Heart left ventricle (tissue), 16 donors: ENCODE measurements around the gene XPOT. TPM values are rescaled to one million over a fixed set of nuclear protein-coding genes. Genes with fewer than 3 reads are reported as not detected.

Experiments used
- ATAC-seq, 4 donors: fragments of 200-7000 bp; cut with Tn5 transposase; one replicate each; pipeline ENCODE4 v1.9.1; 2020 to 2022; ENCODE audit warnings: moderate library complexity in 4 of 4, mild to moderate bottlenecking in 3 of 4, moderate number of reproducible peaks in 1 of 4
- DNase-seq, 5 donors: peaks; one replicate each; pipeline ENCODE4 v3.0.0-alpha.2; 2020
- H3K27ac ChIP-seq, 12 donors: fragments of 200-600 bp; sonication (generic) in 4 of 12; one replicate each; pipeline versions ENCODE4 v1.5.0 to v1.8.0; 2016 to 2022; ENCODE audit warnings: mild to moderate bottlenecking in 2 of 12
- H3K27me3 ChIP-seq, 9 donors: fragments of 200-600 bp; sonication (generic) in 2 of 9; one replicate each; pipeline versions ENCODE4 v1.5.1 to v1.8.0; 2016 to 2022; ENCODE audit warnings: mild to moderate bottlenecking in 3 of 9
- H3K36me3 ChIP-seq, 9 donors: fragments of 200-600 bp; sonication (generic) in 2 of 9; one replicate each; pipeline versions ENCODE4 v1.5.0 to v1.8.0; 2018 to 2022; ENCODE audit warnings: mild to moderate bottlenecking in 2 of 9
- H3K4me1 ChIP-seq, 12 donors: fragments of 200-600 bp; sonication (generic) in 4 of 12; one replicate each; pipeline versions ENCODE4 v1.5.0 to v1.8.0; 2016 to 2022; ENCODE audit warnings: mild to moderate bottlenecking in 3 of 12
- H3K4me3 ChIP-seq, 12 donors: fragments of 200-600 bp; sonication (generic) in 4 of 12; one replicate each; pipeline versions ENCODE4 v1.5.0 to v1.8.0; 2017 to 2022; ENCODE audit warnings: mild to moderate bottlenecking in 9 of 12, moderate library complexity in 4 of 12
- H3K9me3 ChIP-seq, 12 donors: fragments of 200-600 bp; sonication (generic) in 4 of 12; one replicate each; pipeline versions ENCODE4 v1.5.0 to v1.8.0; 2016 to 2022; ENCODE audit warnings: mild to moderate bottlenecking in 1 of 12
- POLR2A ChIP-seq, 2 donors: fragments of 450-650 bp; IDR thresholded peaks; one replicate each; pipeline ENCODE4 v1.6.1; 2017; ENCODE audit warnings: antibody characterized with exemption in 2 of 2, mild to moderate bottlenecking in 2 of 2, moderate library complexity in 2 of 2
- WGBS, 4 donors: extraction: QIAGEN DNeasy Blood & Tissue Kit in 2 of 4; methylation state at CpG; one replicate each; pipeline versions ENCODE4 v1.1.5 to v1.1.7; 2013 to 2018; 5-methylcytosine and 5-hydroxymethylcytosine counted together
- intact Hi-C, 10 donors: fragments of 100-400 bp; cut with DNase I; formaldehyde crosslinking; loops; one replicate each; pipeline versions ENCODE4 v1.11.1 to v1.14.2; 2022
- polyA plus RNA-seq, 2 donors: library from polyadenylated mRNA; stranded (reverse); fragments of 200-250 nt; gene quantifications; one replicate each; pipeline ENCODE4 v1.2.3, GENCODE V29; 2013
- total RNA-seq, 9 donors: library from RNA; depleted of rRNA in 2 of 9; stranded (reverse); fragments of >200 nt in 2 of 9; fragmentation: NEBNext Ultra II Directional in 3 of 9; extraction: Animal tissue kit (Norgen Biotek cat#: 25700) in 3 of 9; gene quantifications; one replicate each; pipeline versions ENCODE4 v1.1.0 to v1.2.4, GENCODE V29; 2016 to 2023
- TF ChIP-seq, protein P1 (sequence below), 12 donors: fragments of 200-600 bp; sonication (generic) in 4 of 12; IDR thresholded peaks; one replicate each; pipeline versions ENCODE4 v1.5.0 to v1.8.0; 2018 to 2022; ENCODE audit warnings: antibody characterized with exemption in 12 of 12, mild to moderate bottlenecking in 5 of 12
- donor health status: ischemic (EF 13 %, LVEDD 7.1; RV severe dilation, severe dysfunction).
- donor health status: healthy with polysubstance abuse.
- donor health status: DM: no; HTN: yes; CAD: no.
- donor health status: DM: no; HTN: no; CAD: no.
- donor health status: ischemic (EF 25% LVEDD 6.9; RV normal size, moderate dysfunction).
- donor health status: ischemic (EF 25% LVEDD 5.7; RV mildly dilated, moderate dysfunction).
- donor health status: healthy.
- donor health status: DM: yes; HTN: yes; CAD: no.
- donor health status: ischemic (EF 35%, LVEDD 5.7; RV mildly dilated, moderate dysfunction).
- donor health status: nonischemic (EF 11% LVEDD 7.7; RV severe dilation, severe dysfunction).
- donor health status: DM: yes; HTN: yes; CAD: no.
- donor health status: PGD.
- donor health status: ischemic (EF 29% LVEDD 5.4; RV normal size, mild dysfunction).
- donor health status: nonischemic (EF 23%, LVEDD 6.1; RV moderate dilation, normal function).

Gene XPOT
- total and polyA plus RNA-seq, 11 donors: 6.3 to 37.6 (median 22.0) TPM

DNA sequence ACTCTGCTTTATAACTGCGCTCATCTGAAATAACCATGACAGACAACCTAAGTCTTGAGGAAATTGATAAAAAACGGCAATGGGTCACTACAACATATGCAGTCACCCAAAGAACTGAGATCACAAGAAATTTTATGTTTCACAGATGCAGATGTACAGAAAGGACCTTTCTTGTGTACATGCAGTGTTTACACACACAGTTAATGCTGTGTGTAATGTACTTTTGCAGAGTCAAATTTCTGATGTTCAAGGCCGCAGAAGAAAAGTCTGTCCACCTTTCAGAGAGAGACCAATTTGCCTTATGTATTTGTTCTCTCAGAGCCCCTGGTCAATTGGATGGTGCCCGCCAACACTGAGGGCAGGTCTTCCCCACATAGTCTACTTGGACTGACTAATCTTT lies 24.8 kb downstream of the XPOT start:
- H3K9me3 ChIP-seq: no peaks in the 10 kb centered on the region
- no peaks in the 10 kb centered on the region for H3K4me1 ChIP-seq
- peaks cover 0 to 100% (median 97%) of the 10 kb centered on the region in 9 donors for H3K36me3 ChIP-seq
- no peak for ATAC-seq
- no peak for DNase-seq
- intact Hi-C loops: loop anchor here in 2 of 10 donors (10.0 kb wide), 2 partner anchors 56 to 66 kb away; no protein-coding TSS in a partner anchor
- H3K27ac ChIP-seq: no peak overlapping the region
- H3K27me3 ChIP-seq: no peaks in the 10 kb centered on the region
- 88 to 96% (median 94%) methylated on average over 4 of the region's 4 CpGs for WGBS, 4 donors
- TF ChIP-seq, protein P1, sequence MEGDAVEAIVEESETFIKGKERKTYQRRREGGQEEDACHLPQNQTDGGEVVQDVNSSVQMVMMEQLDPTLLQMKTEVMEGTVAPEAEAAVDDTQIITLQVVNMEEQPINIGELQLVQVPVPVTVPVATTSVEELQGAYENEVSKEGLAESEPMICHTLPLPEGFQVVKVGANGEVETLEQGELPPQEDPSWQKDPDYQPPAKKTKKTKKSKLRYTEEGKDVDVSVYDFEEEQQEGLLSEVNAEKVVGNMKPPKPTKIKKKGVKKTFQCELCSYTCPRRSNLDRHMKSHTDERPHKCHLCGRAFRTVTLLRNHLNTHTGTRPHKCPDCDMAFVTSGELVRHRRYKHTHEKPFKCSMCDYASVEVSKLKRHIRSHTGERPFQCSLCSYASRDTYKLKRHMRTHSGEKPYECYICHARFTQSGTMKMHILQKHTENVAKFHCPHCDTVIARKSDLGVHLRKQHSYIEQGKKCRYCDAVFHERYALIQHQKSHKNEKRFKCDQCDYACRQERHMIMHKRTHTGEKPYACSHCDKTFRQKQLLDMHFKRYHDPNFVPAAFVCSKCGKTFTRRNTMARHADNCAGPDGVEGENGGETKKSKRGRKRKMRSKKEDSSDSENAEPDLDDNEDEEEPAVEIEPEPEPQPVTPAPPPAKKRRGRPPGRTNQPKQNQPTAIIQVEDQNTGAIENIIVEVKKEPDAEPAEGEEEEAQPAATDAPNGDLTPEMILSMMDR (IDR thresholded peaks at IDR 0.05): no peak
- TF ChIP-seq POLR2A (IDR thresholded peaks at IDR 0.05): no peak
- H3K4me3 ChIP-seq: no peak overlapping the region

DNA sequence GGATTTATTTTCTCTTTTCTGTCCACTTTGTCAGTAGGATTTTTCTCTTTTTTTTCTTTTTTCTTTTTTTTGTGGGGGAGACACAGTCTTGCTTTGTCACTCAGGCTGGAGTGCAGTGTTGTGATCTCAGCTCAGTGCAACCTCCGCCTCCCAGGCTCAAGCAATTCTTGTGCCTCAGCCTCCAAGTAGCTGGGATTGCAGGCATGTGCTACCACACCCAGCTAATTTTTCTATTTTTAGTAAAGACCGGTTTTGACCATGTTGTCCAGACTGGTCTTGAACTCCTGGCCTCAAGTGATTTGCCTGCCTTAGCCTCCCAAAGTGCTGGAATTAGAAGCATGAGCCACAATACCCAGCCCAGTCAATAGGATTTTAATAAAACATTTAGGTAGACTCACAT lies 26.7 kb downstream of the XPOT start:
- 56 to 73% (median 67%) methylated on average over 2 of the region's 2 CpGs for WGBS, 4 donors
- peaks cover 0 to 100% (median 97%) of the 10 kb centered on the region in 9 donors for H3K36me3 ChIP-seq
- no peaks in the 10 kb centered on the region for H3K27me3 ChIP-seq
- DNase-seq: no peak
- intact Hi-C loops: no loop called here
- TF ChIP-seq, protein P1 (IDR thresholded peaks at IDR 0.05): no peak
- TF ChIP-seq POLR2A (IDR thresholded peaks at IDR 0.05): no peak
- H3K9me3 ChIP-seq: no peaks in the 10 kb centered on the region
- H3K4me1 ChIP-seq: no peaks in the 10 kb centered on the region
- no peak overlapping the region for H3K4me3 ChIP-seq
- ATAC-seq: no peak
- no peak overlapping the region for H3K27ac ChIP-seq

GRCh38 chr12:64431791-64432190 lies 27.6 kb downstream of the XPOT start:
- no peak for TF ChIP-seq POLR2A (IDR thresholded peaks at IDR 0.05)
- TF ChIP-seq, protein P1 (IDR thresholded peaks at IDR 0.05): no peak
- ATAC-seq (no peak), DNase-seq (no peak)
- intact Hi-C loops: no loop called here
- H3K27me3 ChIP-seq: no peaks in the 10 kb centered on the region
- H3K9me3 ChIP-seq: no peaks in the 10 kb centered on the region
- no peaks in the 10 kb centered on the region for H3K4me1 ChIP-seq
- H3K27ac ChIP-seq: no peak overlapping the region
- 92 to 98% (median 95%) methylated on average over 4 of the region's 4 CpGs for WGBS, 4 donors
- H3K36me3 ChIP-seq: peaks cover 0 to 100% (median 97%) of the 10 kb centered on the region in 9 donors
- H3K4me3 ChIP-seq: no peak overlapping the region

- TF ChIP-seq, protein P1 (IDR thresholded peaks at IDR 0.05): no peak
- TF ChIP-seq POLR2A (IDR thresholded peaks at IDR 0.05): no peak
- Histone ChIP-seq H3K4me1 (no peaks in the 10 kb centered on the region), H3K36me3 (peaks cover 0 to 100% (median 99%) of the 10 kb centered on the region in 9 donors), H3K4me3 (no peak overlapping the region), H3K27me3 (no peaks in the 10 kb centered on the region), H3K9me3 (no peaks in the 10 kb centered on the region), H3K27ac (no peak overlapping the region)
- DNase-seq: no peak
- intact Hi-C loops: no loop called here
- WGBS, 4 donors: 92 to 95% (median 93%) methylated on average over 5 of the region's 5 CpGs
- ATAC-seq: no peak
Measured at GRCh38 chr12:64433915-64434314, 29.7 kb downstream of the XPOT start.
